HG03039 (cell line): ENCODE results near the gene BLOC1S1.

Experiments used
- ATAC-seq: cut with Tn5 transposase; IDR thresholded peaks from one replicate; pipeline ENCODE4 v1.9.1; 2021; ENCODE audit warnings: mild to moderate bottlenecking, moderate library complexity; ENCODE audit not compliant: unreplicated experiment

BLOC1S1 gene

GRCh38 chr12:55694188-55694515 is 21.7 kb upstream of the BLOC1S1 start:
- ATAC-seq, result no peak

- ATAC-seq, result no peak
Observed at GRCh38 chr12:55694651-55695050, 21.2 kb upstream of the BLOC1S1 start.

- no peak for ATAC-seq
Observed at GRCh38 chr12:55695349-55695748, 20.5 kb upstream of the BLOC1S1 start.

- no peak for ATAC-seq
Observed at GRCh38 chr12:55696141-55696540, 19.7 kb upstream of the BLOC1S1 start.

- ATAC-seq, result no peak
Observed at GRCh38 chr12:55696796-55697462, 18.9 kb upstream of the BLOC1S1 start.

- ATAC-seq, result no peak
Observed at GRCh38 chr12:55697686-55698085, 18.2 kb upstream of the BLOC1S1 start.

- no peak for ATAC-seq
Observed at GRCh38 chr12:55698241-55698955, 17.4 kb upstream of the BLOC1S1 start.

GRCh38 chr12:55698965-55699364 is 16.9 kb upstream of the BLOC1S1 start:
- no peak for ATAC-seq

GRCh38 chr12:55699471-55700055 is 16.3 kb upstream of the BLOC1S1 start:
- ATAC-seq, result no peak

- ATAC-seq, result no peak
Observed at GRCh38 chr12:55700255-55701018, 15.4 kb upstream of the BLOC1S1 start.

GRCh38 chr12:55702861-55703260 is 13.0 kb upstream of the BLOC1S1 start:
- ATAC-seq, result no peak

GRCh38 chr12:55703288-55703687 is 12.6 kb upstream of the BLOC1S1 start:
- no peak for ATAC-seq

- no peak for ATAC-seq
Observed at GRCh38 chr12:55703901-55704761, 11.7 kb upstream of the BLOC1S1 start.

GRCh38 chr12:55704824-55705718 is 10.8 kb upstream of the BLOC1S1 start:
- no peak for ATAC-seq

- no peak for ATAC-seq
Observed at GRCh38 chr12:55705782-55706402, 10.0 kb upstream of the BLOC1S1 start.

- no peak for ATAC-seq
Observed at GRCh38 chr12:55706568-55707218, 9.2 kb upstream of the BLOC1S1 start.

GRCh38 chr12:55707219-55707671 is 8.6 kb upstream of the BLOC1S1 start:
- no peak for ATAC-seq

- ATAC-seq, result no peak
Observed at GRCh38 chr12:55707841-55708694, 7.8 kb upstream of the BLOC1S1 start, which contains the start of gene ITGA7. TSS of gene ITGA7 (minus strand) at chr12:55707904. CDS start at chr12:55707682, 222 bp downstream.
